GM12878 (cell line): Measurements from ENCODE around the gene KRCC1. TPM values are rescaled to one million over a fixed set of nuclear protein-coding genes. Genes with fewer than 3 reads are reported as not detected.

Experiments used
- ATAC-seq: fragments of 200-7000 bp; cut with Tn5 transposase; 3 replicates; pipeline ENCODE4 v1.9.1; 2020; ENCODE audit warnings: mild to moderate bottlenecking, moderate library complexity
- BruUV-seq: library from RNA; stranded (reverse); fragments of 400-500 nt; replicated peaks from 2 replicates; lab custom pipeline; 2021; lab: Mats Ljungman, UMichigan
- CTCF ChIA-PET: fragments of 300-600 bp; sonication (Branson Sonifier 250); formaldehyde crosslinking; extraction: SDS; loops from one replicate; lab custom pipeline; 2021; ENCODE audit warnings: inconsistent platforms; lab: Yijun Ruan, JAX
- POLR2A ChIA-PET: fragments of 350-600 bp; formaldehyde crosslinking; extraction: SDS; loops from one replicate; lab custom pipeline; 2021; ENCODE audit warnings: inconsistent platforms; lab: Charles Lee
- RAD21 ChIA-PET: fragments of 300-600 bp; sonication (Branson Sonifier 250); formaldehyde crosslinking; loops from one replicate; lab custom pipeline; 2023; ENCODE audit warnings: antibody characterized with exemption; ENCODE audit not compliant: unreplicated experiment; lab: Charles Lee
- SMC1A ChIA-PET: fragments of 300-600 bp; sonication (Branson Sonifier 250); formaldehyde crosslinking; loops from one replicate; lab custom pipeline; 2023; ENCODE audit not compliant: unreplicated experiment, uncharacterized antibody; lab: Charles Lee
- DNase-seq: peaks from one replicate; pipeline ENCODE4 v3.0.0-alpha.2; 2011; ENCODE audit warnings: low read depth, low spot score
- FAIRE-seq: peaks from 3 replicates; lab custom pipeline; 2011; peaks lifted over from hg19 to GRCh38; lab: Jason Lieb, UNC
- H2AFZ ChIP-seq: 2 replicates; pipeline ENCODE4 v1.6.0; 2011; ENCODE audit warnings: low read depth, low read length, control low read depth; ENCODE audit not compliant: control insufficient read depth
- H3K27ac ChIP-seq: 2 replicates; pipeline ENCODE4 v1.5.1; 2011; ENCODE audit warnings: control low read depth; ENCODE audit not compliant: control insufficient read depth, insufficient read depth
- H3K27me3 ChIP-seq, 2 experiments: replicated peaks in 1 of 2; 2 replicates each; pipeline versions ENCODE4 v1.6.0 to v1.6.1; 2011; ENCODE audit warnings: low read length in 1 of 2; ENCODE audit not compliant: control insufficient read depth in 2 of 2, insufficient read depth in 2 of 2
- H3K36me3 ChIP-seq, 2 experiments: 2 replicates each; pipeline ENCODE4 v1.5.1; 2011; ENCODE audit warnings: low read length in 1 of 2; ENCODE audit not compliant: control insufficient read depth in 2 of 2, insufficient read depth in 2 of 2
- H3K4me1 ChIP-seq: 2 replicates; pipeline ENCODE4 v1.6.1; 2011; ENCODE audit warnings: mild to moderate bottlenecking, low read length, moderate library complexity, mixed read lengths; ENCODE audit not compliant: control insufficient read depth, insufficient read depth
- H3K4me2 ChIP-seq: 2 replicates; pipeline ENCODE4 v1.6.0; 2011; ENCODE audit warnings: control low read depth; ENCODE audit not compliant: control insufficient read depth, insufficient read depth
- H3K4me3 ChIP-seq: fragments of 200-600 bp; sonication (generic); 2 replicates; pipeline ENCODE4 v1.5.1; 2016
- H3K79me2 ChIP-seq: 2 replicates; pipeline ENCODE4 v1.6.0; 2011; ENCODE audit warnings: low read length; ENCODE audit not compliant: control insufficient read depth, insufficient read depth
- H3K9ac ChIP-seq: 2 replicates; pipeline ENCODE4 v1.8.0; 2011; ENCODE audit warnings: low read length, control low read depth, mixed read lengths; ENCODE audit not compliant: control insufficient read depth, insufficient read depth
- H3K9me3 ChIP-seq: replicated peaks from 3 replicates; pipeline ENCODE4 v1.5.1; 2011; ENCODE audit warnings: mild to moderate bottlenecking, low read length; ENCODE audit not compliant: control insufficient read depth, insufficient read depth
- H4K20me1 ChIP-seq: 2 replicates; pipeline ENCODE4 v1.6.0; 2011; ENCODE audit not compliant: control insufficient read depth, insufficient read depth
- MYB ChIP-seq: fragments of 150-350 bp; IDR thresholded peaks from 2 replicates; pipeline ENCODE4 v1.6.1; 2014; ENCODE audit warnings: mild to moderate bottlenecking, low read depth, low read length, borderline replicate concordance
- SMC3 ChIP-seq: IDR thresholded peaks from 2 replicates; pipeline ENCODE4 v1.6.1; 2011; ENCODE audit warnings: low read length, improper control_type of control experiment, borderline replicate concordance
- TBL1XR1 ChIP-seq: IDR thresholded peaks from 2 replicates; pipeline ENCODE4 v1.6.1; 2012; ENCODE audit warnings: low read depth, low read length, improper control_type of control experiment
- ZNF622 ChIP-seq: fragments of 450-650 bp; IDR thresholded peaks from 2 replicates; pipeline ENCODE4 v1.6.1; 2017; ENCODE audit warnings: mild to moderate bottlenecking, inconsistent platforms
- WGBS: methylation state at CpG from one replicate; pipeline ENCODE4 v1.1.6; 2016; ENCODE audit warnings: low lambda C conversion rate; ENCODE audit not compliant: insufficient replicate concordance, insufficient coverage; ENCODE audit errors: missing lambda C conversion rate; 5-methylcytosine and 5-hydroxymethylcytosine counted together
- in situ Hi-C: fragments of 300-500 bp; cut with MboI; formaldehyde crosslinking; loops from 9 replicates; pipeline ENCODE4 v1.14.3; 2018; ENCODE audit warnings: mixed read lengths
- intact Hi-C: fragments of 100-400 bp; cut with micrococcal nuclease; formaldehyde crosslinking; loops from one replicate; pipeline ENCODE4 v1.14.2; 2022; ENCODE audit not compliant: unreplicated experiment
- polyA plus RNA-seq, 11 experiments: library from polyadenylated mRNA; depleted of rRNA in 4 of 11; unstranded in 6 of 11; stranded (reverse) in 5 of 11; fragments of >200 nt; fragmentation: Nextera tagmentation in 4 of 11; fragmentation: Illumina TruSeq in 1 of 11; extraction: Ambion mirVana in 4 of 11; extraction: Trizol in 1 of 11; gene quantifications; 1 replicate in 1 of 11; 2 replicates in 10 of 11; pipeline versions ENCODE4 v1.2.1 to v1.2.3, GENCODE V29; 2011 to 2016; ENCODE audit warnings: inconsistent platforms in 2 of 11, missing spikeins in 2 of 11, low read depth in 1 of 11
- total RNA-seq, 4 experiments: library from RNA; depleted of rRNA in 3 of 4; stranded (reverse); fragments of >200 nt in 3 of 4; fragmentation: Illumina TruSeq in 1 of 4; extraction: Trizol in 1 of 4; gene quantifications; 2 replicates each; pipeline versions ENCODE4 v1.2.1 to v1.2.3, GENCODE V29; 2013 to 2021
- TF ChIP-seq, protein P1 (sequence below): fragments of 450-650 bp; IDR thresholded peaks from 2 replicates; pipeline ENCODE4 v1.6.1; 2017; ENCODE audit warnings: borderline replicate concordance
- TF ChIP-seq, protein P2 (sequence below): IDR thresholded peaks from 2 replicates; pipeline ENCODE4 v1.6.1; 2011; ENCODE audit warnings: low read depth, mild to moderate bottlenecking, low read length, moderate library complexity, borderline replicate concordance; ENCODE audit errors: extremely low read depth

KRCC1 gene
- total and polyA plus RNA-seq, 10 of the 15 experiments (the other 5 are each of a cell fraction or from before 2014, with no cell fraction given), result 3.8 to 27.2 (median 12.5) TPM

GRCh38 chr2:88036182-88036581, 19.4 kb downstream of the KRCC1 start (continued):
- no peak for TF ChIP-seq MYB
- TF ChIP-seq, protein P1, sequence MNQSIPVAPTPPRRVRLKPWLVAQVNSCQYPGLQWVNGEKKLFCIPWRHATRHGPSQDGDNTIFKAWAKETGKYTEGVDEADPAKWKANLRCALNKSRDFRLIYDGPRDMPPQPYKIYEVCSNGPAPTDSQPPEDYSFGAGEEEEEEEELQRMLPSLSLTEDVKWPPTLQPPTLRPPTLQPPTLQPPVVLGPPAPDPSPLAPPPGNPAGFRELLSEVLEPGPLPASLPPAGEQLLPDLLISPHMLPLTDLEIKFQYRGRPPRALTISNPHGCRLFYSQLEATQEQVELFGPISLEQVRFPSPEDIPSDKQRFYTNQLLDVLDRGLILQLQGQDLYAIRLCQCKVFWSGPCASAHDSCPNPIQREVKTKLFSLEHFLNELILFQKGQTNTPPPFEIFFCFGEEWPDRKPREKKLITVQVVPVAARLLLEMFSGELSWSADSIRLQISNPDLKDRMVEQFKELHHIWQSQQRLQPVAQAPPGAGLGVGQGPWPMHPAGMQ, result no peak

GRCh38 chr2:88032070-88032702, 23.4 kb downstream of the KRCC1 start:
- BruUV-seq, result no TSS peak
- RAD21 ChIA-PET, result no interaction called here
- no peak overlapping the region for H3K27ac ChIP-seq
- H3K79me2 ChIP-seq, result no peaks in the 10 kb centered on the region
- H3K9me3 ChIP-seq, result no peaks in the 10 kb centered on the region
- no peaks in the 10 kb centered on the region for H3K27me3 ChIP-seq
- POLR2A ChIA-PET, result no interaction called here
- FAIRE-seq, result no peak
- TF ChIP-seq SMC3, result no peak
- no peak for TF ChIP-seq TBL1XR1
- TF ChIP-seq, protein P2, sequence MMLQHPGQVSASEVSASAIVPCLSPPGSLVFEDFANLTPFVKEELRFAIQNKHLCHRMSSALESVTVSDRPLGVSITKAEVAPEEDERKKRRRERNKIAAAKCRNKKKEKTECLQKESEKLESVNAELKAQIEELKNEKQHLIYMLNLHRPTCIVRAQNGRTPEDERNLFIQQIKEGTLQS, result no peak
- no peak for TF ChIP-seq ZNF622
- TF ChIP-seq, all 136 proteins: peak for 0
- H3K4me3 ChIP-seq, result no peak overlapping the region
- DNase-seq (no peak), ATAC-seq (no peak)
- no peak overlapping the region for H2AFZ ChIP-seq
- 91% methylated on average over 7 of the region's 7 CpGs for whole genome bisulfite sequencing
- no peaks in the 10 kb centered on the region for H4K20me1 ChIP-seq
- H3K36me3 ChIP-seq, result peaks cover 0 to 3% of the 10 kb centered on the region in 2 experiments; a peak in 1 of 4 replicates
- no peaks in the 10 kb centered on the region for H3K4me1 ChIP-seq
- in situ Hi-C loops, result no loop called here
- SMC1A ChIA-PET, result no interaction called here
- no peak overlapping the region for H3K4me2 ChIP-seq
- CTCF ChIA-PET, result interaction anchor here (1.1 kb wide), 1 partner anchor 28 kb away, joined by 4 read pairs; no protein-coding TSS in a partner anchor
- no peak overlapping the region for H3K9ac ChIP-seq
- intact Hi-C loops, result loop anchor here (10.0 kb wide), 1 partner anchor 63 kb away; no protein-coding TSS in a partner anchor
